Caki2 (cell line): ENCODE measurements around the gene TRAT1. TPM values are rescaled to one million over a fixed set of nuclear protein-coding genes. Genes with fewer than 3 reads are reported as not detected.

ENCODE experiments used
- DNase-seq: peaks from one replicate; pipeline ENCODE4 v3.0.0-alpha.2; 2015; ENCODE audit warnings: low read depth
- in situ Hi-C: cut with HindIII; loops from 2 replicates; pipeline ENCODE4 v1.10.0; 2016; ENCODE audit warnings: low sequenced_read_pairs, low pct_unique_long_range_greater_than_20kb, mixed read lengths
- total RNA-seq: library from RNA; depleted of rRNA; stranded (reverse); fragments of >200 nt; shearing (Covaris generic); gene quantifications from 2 replicates; pipeline ENCODE4 v1.2.3, GENCODE V29; 2014; ENCODE audit warnings: low replicate concordance

Gene TRAT1
- total RNA-seq, 1 experiment from 2014 or later: not detected

- in situ Hi-C loops: no loop called here
- DNase-seq: no peak
These were observed 23.2 kb downstream of the TRAT1 start for GRCh38 chr3:108845709-108846293.

- DNase-seq: no peak
- in situ Hi-C loops: no loop called here
These were observed 24.6 kb downstream of the TRAT1 start for GRCh38 chr3:108847187-108847586.

- in situ Hi-C loops: no loop called here
- no peak for DNase-seq
These were observed 26.5 kb downstream of the TRAT1 start for GRCh38 chr3:108849075-108849474.

GRCh38 chr3:108861401-108861800 is 38.8 kb downstream of the TRAT1 start:
- in situ Hi-C loops: no loop called here
- no peak for DNase-seq

- in situ Hi-C loops: no loop called here
- DNase-seq: peak; percentile 71
These were observed 40.5 kb downstream of the TRAT1 start for GRCh38 chr3:108862865-108863798.

- in situ Hi-C loops: no loop called here
- DNase-seq: peak; percentile 66
These were observed 41.2 kb downstream of the TRAT1 start for GRCh38 chr3:108863799-108864135.

GRCh38 chr3:108877901-108878300 is 55.3 kb downstream of the TRAT1 start:
- in situ Hi-C loops: no loop called here
- DNase-seq: no peak

- in situ Hi-C loops: no loop called here
- DNase-seq: no peak
These were observed 57.3 kb downstream of the TRAT1 start for GRCh38 chr3:108879915-108880314.

GRCh38 chr3:108882762-108883161 is 60.2 kb downstream of the TRAT1 start:
- no peak for DNase-seq
- in situ Hi-C loops: no loop called here

GRCh38 chr3:108883373-108883772 is 60.8 kb downstream of the TRAT1 start:
- DNase-seq: no peak
- in situ Hi-C loops: no loop called here

GRCh38 chr3:108887121-108887520 is 64.5 kb downstream of the TRAT1 start:
- in situ Hi-C loops: no loop called here
- no peak for DNase-seq

GRCh38 chr3:108887777-108888176 is 65.2 kb downstream of the TRAT1 start:
- no peak for DNase-seq
- in situ Hi-C loops: no loop called here

- no peak for DNase-seq
- in situ Hi-C loops: no loop called here
These were observed 69.2 kb downstream of the TRAT1 start for GRCh38 chr3:108891833-108892232.

- DNase-seq: no peak
- in situ Hi-C loops: no loop called here
These were observed 72.4 kb downstream of the TRAT1 start for GRCh38 chr3:108894981-108895380.

GRCh38 chr3:108897883-108898282 is 75.3 kb downstream of the TRAT1 start:
- no peak for DNase-seq
- in situ Hi-C loops: no loop called here

GRCh38 chr3:108899530-108899929 is 76.9 kb downstream of the TRAT1 start:
- DNase-seq: no peak
- in situ Hi-C loops: no loop called here
